Superior temporal gyrus (tissue), 1 donor: Measurements from ENCODE around the gene PYCARD.
A peak's percentile ranks its signal among the peaks of the same experiment; 100 is the strongest.
"Not testable (repeated sequence)": the region's sequence is repeated elsewhere in the genome, so short reads cannot be mapped to it uniquely, and the experiment has no call there.

Source experiments
- DNase-seq: peaks from one replicate; pipeline ENCODE4 v3.0.0-alpha.2; 2016; ENCODE audit errors: extremely low spot score

Gene PYCARD

GRCh38 chr16:31202414-31203375 is at the start of gene PYCARD:
PYCARD (minus strand) TSS chr16:31202760; CDS start chr16:31202690, 70 bp downstream.
- no peak for DNase-seq

GRCh38 chr16:31251435-31251834 is 48.9 kb upstream of the PYCARD start:
- no peak for DNase-seq

- no peak for DNase-seq
Observed at GRCh38 chr16:31250782-31251384, 48.3 kb upstream of the PYCARD start.

GRCh38 chr16:31248344-31248743 is 45.8 kb upstream of the PYCARD start:
- no peak for DNase-seq

GRCh38 chr16:31246296-31246695 is 43.7 kb upstream of the PYCARD start:
- DNase-seq = no peak

- DNase-seq = not testable (repeated sequence)
Observed at GRCh38 chr16:31245598-31245997, 43.0 kb upstream of the PYCARD start.

- DNase-seq = peak; percentile 17
Observed at GRCh38 chr16:31243734-31244670, 41.4 kb upstream of the PYCARD start.

- no peak for DNase-seq
Observed at GRCh38 chr16:31242206-31242605, 39.6 kb upstream of the PYCARD start.

GRCh38 chr16:31238041-31238440 is 35.5 kb upstream of the PYCARD start:
- DNase-seq = no peak

- DNase-seq = no peak
Observed at GRCh38 chr16:31229501-31229900, 26.9 kb upstream of the PYCARD start.

- DNase-seq = no peak
Observed at GRCh38 chr16:31228206-31228605, 25.6 kb upstream of the PYCARD start.

- DNase-seq = no peak
Observed at GRCh38 chr16:31225193-31225592, 22.6 kb upstream of the PYCARD start.

- no peak for DNase-seq
Observed at GRCh38 chr16:31224092-31224955, 21.8 kb upstream of the PYCARD start.

- no peak for DNase-seq
Observed at GRCh38 chr16:31223044-31223443, 20.5 kb upstream of the PYCARD start.

GRCh38 chr16:31221357-31222160 is 19.0 kb upstream of the PYCARD start:
- no peak for DNase-seq

- no peak for DNase-seq
Observed at GRCh38 chr16:31219154-31219741, 16.7 kb upstream of the PYCARD start.

- no peak for DNase-seq
Observed at GRCh38 chr16:31217136-31217530, 14.6 kb upstream of the PYCARD start.

GRCh38 chr16:31216422-31217135 is 14.0 kb upstream of the PYCARD start, which contains the start of gene PYDC1:
PYDC1 (minus strand) TSS chr16:31217135; CDS start chr16:31217028, 107 bp downstream.
- DNase-seq = no peak
